Gastroesophageal sphincter (tissue), 4 donors: ENCODE data around the gene KIAA0930. TPM values are rescaled to one million over a fixed set of nuclear protein-coding genes. Genes with fewer than 3 reads are reported as not detected.

Experiments used
- ATAC-seq: fragments of 150-250 bp; one replicate; pipeline ENCODE4 v1.9.1; 2016; ENCODE audit warnings: mild to moderate bottlenecking, moderate library complexity
- H3K27ac ChIP-seq, 4 donors: fragments of 200-600 bp; sonication (generic) in 3 of 4; 1 replicate in 3 of 4; 2 replicates in 1 of 4; pipeline ENCODE4 v1.5.1; 2016 to 2019
- H3K27me3 ChIP-seq: fragments of 200-600 bp; sonication (generic); one replicate; pipeline ENCODE4 v1.5.1; 2019
- H3K36me3 ChIP-seq, 2 donors: fragments of 200-600 bp; sonication (generic); one replicate each; pipeline ENCODE4 v1.5.1; 2019; ENCODE audit warnings: control low read depth in 1 of 2
- H3K4me1 ChIP-seq, 3 donors: fragments of 200-600 bp; sonication (generic); 1 replicate in 2 of 3; 2 replicates in 1 of 3; pipeline ENCODE4 v1.5.1; 2016 to 2019; ENCODE audit warnings: control low read depth in 2 of 3
- H3K4me3 ChIP-seq, 2 donors: fragments of 200-600 bp; sonication (generic); one replicate each; pipeline ENCODE4 v1.5.1; 2019; ENCODE audit warnings: mild to moderate bottlenecking in 1 of 2, moderate library complexity in 1 of 2
- H3K9me3 ChIP-seq, 3 donors: fragments of 200-600 bp; sonication (generic); one replicate each; pipeline ENCODE4 v1.5.1; 2017 to 2019; ENCODE audit warnings: control low read depth in 2 of 3
- CTCF ChIP-seq, 4 experiments: fragments of 200-600 bp in 2 of 4; fragments of 450-650 bp in 2 of 4; sonication (generic) in 1 of 4; IDR thresholded peaks; one replicate each; pipeline ENCODE4 v1.5.1; 2017 to 2019; ENCODE audit warnings: antibody characterized with exemption in 4 of 4, mild to moderate bottlenecking in 2 of 4, moderate library complexity in 2 of 4
- EP300 ChIP-seq: sonication (generic); formaldehyde crosslinking; IDR thresholded peaks from one replicate; pipeline ENCODE4 v1.6.1; 2017; ENCODE audit warnings: antibody characterized with exemption, mild to moderate bottlenecking
- POLR2A ChIP-seq, 2 donors: fragments of 450-650 bp; IDR thresholded peaks; one replicate each; pipeline ENCODE4 v1.6.1; 2017; ENCODE audit warnings: antibody characterized with exemption in 2 of 2, mild to moderate bottlenecking in 2 of 2, moderate library complexity in 1 of 2
- POLR2AphosphoS5 ChIP-seq: sonication (generic); formaldehyde crosslinking; IDR thresholded peaks from one replicate; pipeline ENCODE4 v1.6.1; 2017; ENCODE audit warnings: antibody characterized with exemption
- WGBS, 2 donors: methylation state at CpG; one replicate each; pipeline ENCODE4 v1.1.5; 2018; ENCODE audit warnings: low coverage in 1 of 2; 5-methylcytosine and 5-hydroxymethylcytosine counted together
- total RNA-seq, 4 donors: library from RNA; depleted of rRNA; stranded (reverse); fragments of >200 nt; gene quantifications; one replicate each; pipeline ENCODE4 v1.1.0, GENCODE V29; 2016

KIAA0930 gene
- total RNA-seq, 4 donors from 2014 or later = 26.1 to 54.2 (median 37.3) TPM

- H3K36me3 ChIP-seq = peaks cover 0 to 37% of the 10 kb centered on the region in 2 donors
- no peak for TF ChIP-seq EP300
- H3K27ac ChIP-seq = no peak overlapping the region
- peaks cover 0 to 53% (median 14%) of the 10 kb centered on the region in 3 donors for H3K4me1 ChIP-seq
- 85 to 95% methylated on average over 4 to 8 of the region's 15 CpGs for WGBS, 2 donors
- no peaks in the 10 kb centered on the region for H3K9me3 ChIP-seq
- ATAC-seq = no peak
- H3K27me3 ChIP-seq = no peaks in the 10 kb centered on the region
- H3K4me3 ChIP-seq = no peak overlapping the region
These were observed 3.4 kb downstream of the KIAA0930 start for GRCh38 chr22:45237065-45237990.

GRCh38 chr22:45235851-45236342, 4.8 kb downstream of the KIAA0930 start:
- no peak for TF ChIP-seq POLR2A (IDR thresholded peaks at IDR 0.05)
- TF ChIP-seq CTCF (IDR thresholded peaks at IDR 0.05) = no peak
- TF ChIP-seq EP300 = no peak
- TF ChIP-seq POLR2AphosphoS5 = no peak
- peaks cover 0 to 37% of the 10 kb centered on the region in 2 donors for H3K36me3 ChIP-seq
- ATAC-seq = no peak
- H3K9me3 ChIP-seq = no peaks in the 10 kb centered on the region
- WGBS, 2 donors = 100% methylated on average over 1 to 2 of the region's 20 CpGs
- no peak overlapping the region for H3K4me3 ChIP-seq
- no peak overlapping the region for H3K27ac ChIP-seq
- no peaks in the 10 kb centered on the region for H3K27me3 ChIP-seq
- peaks cover 0 to 46% (median 11%) of the 10 kb centered on the region in 3 donors for H3K4me1 ChIP-seq

GRCh38 chr22:45235101-45235777, 5.5 kb downstream of the KIAA0930 start:
- no peak for ATAC-seq
- Histone ChIP-seq H3K4me3 (no peak overlapping the region), H3K9me3 (no peaks in the 10 kb centered on the region), H3K27ac (peak overlapping the region in 1 of 4 donors; percentile 17), H3K4me1 (peaks cover 0 to 44% (median 11%) of the 10 kb centered on the region in 3 donors), H3K36me3 (peaks cover 0 to 37% of the 10 kb centered on the region in 2 donors), H3K27me3 (no peaks in the 10 kb centered on the region)
- WGBS, 2 donors = 79 to 100% methylated on average over 1 to 11 of the region's 23 CpGs
- TF ChIP-seq CTCF (IDR thresholded peaks at IDR 0.05) (no peak), EP300 (no peak), POLR2AphosphoS5 (no peak), POLR2A (IDR thresholded peaks at IDR 0.05) (no peak)

- WGBS, 2 donors = 80% methylated on average over 2 of the region's 10 CpGs; no CpG with 5 or more reads in 1 of the 2 donors
- no peak for ATAC-seq
- Histone ChIP-seq H3K27ac (no peak overlapping the region), H3K4me1 (peaks cover 0 to 29% (median 0%) of the 10 kb centered on the region in 3 donors), H3K9me3 (no peaks in the 10 kb centered on the region), H3K36me3 (peaks cover 0 to 35% of the 10 kb centered on the region in 2 donors), H3K4me3 (no peak overlapping the region), H3K27me3 (no peaks in the 10 kb centered on the region)
- TF ChIP-seq POLR2A (IDR thresholded peaks at IDR 0.05) (no peak), POLR2AphosphoS5 (no peak), EP300 (no peak), CTCF (IDR thresholded peaks at IDR 0.05) (no peak)
These were observed 6.9 kb downstream of the KIAA0930 start for GRCh38 chr22:45233827-45234226.

GRCh38 chr22:45233386-45233785, 7.3 kb downstream of the KIAA0930 start:
- H3K4me1 ChIP-seq = peaks cover 0 to 25% (median 0%) of the 10 kb centered on the region in 3 donors
- TF ChIP-seq POLR2A (IDR thresholded peaks at IDR 0.05) (no peak), CTCF (IDR thresholded peaks at IDR 0.05) (no peak), POLR2AphosphoS5 (no peak), EP300 (no peak)
- peaks cover 0 to 30% of the 10 kb centered on the region in 2 donors for H3K36me3 ChIP-seq
- no peaks in the 10 kb centered on the region for H3K27me3 ChIP-seq
- WGBS, 2 donors = 80% methylated on average over 6 of the region's 10 CpGs; no CpG with 5 or more reads in 1 of the 2 donors
- no peak overlapping the region for H3K27ac ChIP-seq
- H3K9me3 ChIP-seq = no peaks in the 10 kb centered on the region
- H3K4me3 ChIP-seq = no peak overlapping the region
- no peak for ATAC-seq
